Esophagus squamous epithelium (tissue), 5 donors: Measurements from ENCODE around the gene MAML3. TPM values are rescaled to one million over a fixed set of nuclear protein-coding genes. Genes with fewer than 3 reads are reported as not detected.

Source experiments
- DNase-seq: peaks from one replicate; lab custom pipeline; 2025; lab: John Stamatoyannopoulos, UW
- H3K27ac ChIP-seq, 4 donors: fragments of 200-600 bp; sonication (generic); one replicate each; pipeline ENCODE4 v1.5.1; 2016 to 2019; ENCODE audit warnings: mild to moderate bottlenecking in 1 of 4
- H3K27me3 ChIP-seq, 4 donors: fragments of 200-600 bp; sonication (generic); 1 replicate in 3 of 4; 2 replicates in 1 of 4; pipeline versions ENCODE4 v1.5.1 to v1.6.0; 2017 to 2021; ENCODE audit warnings: antibody characterized with exemption in 1 of 4
- H3K36me3 ChIP-seq, 3 donors: fragments of 200-600 bp; sonication (generic); one replicate each; pipeline ENCODE4 v1.5.1; 2016 to 2019
- H3K4me1 ChIP-seq, 3 donors: fragments of 200-600 bp; sonication (generic); one replicate each; pipeline ENCODE4 v1.5.1; 2017 to 2019
- H3K4me3 ChIP-seq, 4 donors: fragments of 200-600 bp; sonication (generic); 1 replicate in 3 of 4; 2 replicates in 1 of 4; pipeline ENCODE4 v1.5.1; 2016 to 2019; ENCODE audit warnings: mild to moderate bottlenecking in 2 of 4, moderate library complexity in 1 of 4
- H3K9me3 ChIP-seq, 3 donors: fragments of 200-600 bp; sonication (generic); one replicate each; pipeline ENCODE4 v1.5.1; 2016 to 2019
- POLR2A ChIP-seq, 4 donors: fragments of 450-650 bp; IDR thresholded peaks; one replicate each; pipeline ENCODE4 v1.6.1; 2017; ENCODE audit warnings: antibody characterized with exemption in 4 of 4, mild to moderate bottlenecking in 4 of 4, moderate library complexity in 3 of 4
- WGBS, 2 donors: methylation state at CpG; one replicate each; pipeline ENCODE4 v1.1.5; 2018; 5-methylcytosine and 5-hydroxymethylcytosine counted together
- intact Hi-C: fragments of 100-400 bp; cut with DNase I; formaldehyde crosslinking; loops from one replicate; pipeline ENCODE4 v1.15.0; 2022
- total RNA-seq, 4 donors: library from RNA; depleted of rRNA; stranded (reverse); fragments of >200 nt; gene quantifications; one replicate each; pipeline ENCODE4 v1.1.0, GENCODE V29; 2016
- TF ChIP-seq, protein P1 (sequence below), 6 experiments: fragments of 450-650 bp in 4 of 6; fragments of 200-600 bp in 2 of 6; sonication (generic) in 2 of 6; IDR thresholded peaks; one replicate each; pipeline ENCODE4 v1.5.1; 2016 to 2019; ENCODE audit warnings: antibody characterized with exemption in 6 of 6, mild to moderate bottlenecking in 4 of 6, moderate library complexity in 4 of 6
- donor health status: DM: yes; HTN: yes; CAD: no.

MAML3 gene
- total RNA-seq, 4 donors from 2014 or later: 6.9 to 14.2 (median 8.9) TPM

GRCh38 chr4:139676365-139676764, 477.6 kb downstream of the MAML3 start:
- peaks cover 0 to 79% (median 8%) of the 10 kb centered on the region in 3 donors for H3K36me3 ChIP-seq
- no peak for TF ChIP-seq POLR2A (IDR thresholded peaks at IDR 0.05)
- TF ChIP-seq, protein P1, sequence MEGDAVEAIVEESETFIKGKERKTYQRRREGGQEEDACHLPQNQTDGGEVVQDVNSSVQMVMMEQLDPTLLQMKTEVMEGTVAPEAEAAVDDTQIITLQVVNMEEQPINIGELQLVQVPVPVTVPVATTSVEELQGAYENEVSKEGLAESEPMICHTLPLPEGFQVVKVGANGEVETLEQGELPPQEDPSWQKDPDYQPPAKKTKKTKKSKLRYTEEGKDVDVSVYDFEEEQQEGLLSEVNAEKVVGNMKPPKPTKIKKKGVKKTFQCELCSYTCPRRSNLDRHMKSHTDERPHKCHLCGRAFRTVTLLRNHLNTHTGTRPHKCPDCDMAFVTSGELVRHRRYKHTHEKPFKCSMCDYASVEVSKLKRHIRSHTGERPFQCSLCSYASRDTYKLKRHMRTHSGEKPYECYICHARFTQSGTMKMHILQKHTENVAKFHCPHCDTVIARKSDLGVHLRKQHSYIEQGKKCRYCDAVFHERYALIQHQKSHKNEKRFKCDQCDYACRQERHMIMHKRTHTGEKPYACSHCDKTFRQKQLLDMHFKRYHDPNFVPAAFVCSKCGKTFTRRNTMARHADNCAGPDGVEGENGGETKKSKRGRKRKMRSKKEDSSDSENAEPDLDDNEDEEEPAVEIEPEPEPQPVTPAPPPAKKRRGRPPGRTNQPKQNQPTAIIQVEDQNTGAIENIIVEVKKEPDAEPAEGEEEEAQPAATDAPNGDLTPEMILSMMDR (IDR thresholded peaks at IDR 0.05): no peak
- no peak overlapping the region for H3K4me3 ChIP-seq

GRCh38 chr4:139675651-139676050, 478.3 kb downstream of the MAML3 start:
- Histone ChIP-seq H3K27ac (peak overlapping the region in 2 of 4 donors; percentile 42 to 67), H3K4me1 (peaks cover 12 to 78% (median 26%) of the 10 kb centered on the region in 3 donors), H3K9me3 (no peaks in the 10 kb centered on the region), H3K27me3 (no peaks in the 10 kb centered on the region), H3K4me3 (no peak overlapping the region), H3K36me3 (peaks cover 0 to 75% (median 8%) of the 10 kb centered on the region in 3 donors)
- intact Hi-C loops: no loop called here
- WGBS, 2 donors: 80 to 84% methylated on average over 9 of the region's 9 CpGs
- DNase-seq: no peak
- TF ChIP-seq POLR2A (IDR thresholded peaks at IDR 0.05): no peak
- TF ChIP-seq, protein P1 (IDR thresholded peaks at IDR 0.05): no peak

More at GRCh38 chr4:139676365-139676764, 477.6 kb downstream of the MAML3 start:
- DNase-seq: no peak
- peak overlapping the region in 3 of 4 donors; percentile 42 to 67 (median 44) for H3K27ac ChIP-seq
- H3K4me1 ChIP-seq: peaks cover 12 to 78% (median 26%) of the 10 kb centered on the region in 3 donors
- no peaks in the 10 kb centered on the region for H3K9me3 ChIP-seq
- WGBS, 2 donors: 83 to 97% methylated on average over 2 of the region's 2 CpGs
- no peaks in the 10 kb centered on the region for H3K27me3 ChIP-seq
- intact Hi-C loops: no loop called here

- Histone ChIP-seq H3K36me3 (peaks cover 0 to 69% (median 8%) of the 10 kb centered on the region in 3 donors), H3K9me3 (no peaks in the 10 kb centered on the region), H3K27me3 (no peaks in the 10 kb centered on the region), H3K4me3 (no peak overlapping the region), H3K27ac (peak overlapping the region; percentile 4 to 67 (median 34)), H3K4me1 (peaks cover 12 to 78% (median 26%) of the 10 kb centered on the region in 3 donors)
- 77 to 84% methylated on average over 10 of the region's 10 CpGs for WGBS, 2 donors
- intact Hi-C loops: no loop called here
- no peak for DNase-seq
- TF ChIP-seq POLR2A (IDR thresholded peaks at IDR 0.05): no peak
- TF ChIP-seq, protein P1 (IDR thresholded peaks at IDR 0.05): no peak
Measured at GRCh38 chr4:139674875-139675550, 479.0 kb downstream of the MAML3 start.

- intact Hi-C loops: no loop called here
- no peak overlapping the region for H3K4me3 ChIP-seq
- WGBS, 2 donors: 89 to 100% methylated on average over 4 of the region's 4 CpGs
- H3K27me3 ChIP-seq: no peaks in the 10 kb centered on the region
- H3K36me3 ChIP-seq: peaks cover 0 to 46% (median 0%) of the 10 kb centered on the region in 3 donors
- no peaks in the 10 kb centered on the region for H3K9me3 ChIP-seq
- TF ChIP-seq, protein P1 (IDR thresholded peaks at IDR 0.05): no peak
- TF ChIP-seq POLR2A (IDR thresholded peaks at IDR 0.05): no peak
- no peak overlapping the region for H3K27ac ChIP-seq
- no peak for DNase-seq
- peaks cover 15 to 94% (median 42%) of the 10 kb centered on the region in 3 donors for H3K4me1 ChIP-seq
Measured at GRCh38 chr4:139672732-139673131, 481.3 kb downstream of the MAML3 start.

DNA sequence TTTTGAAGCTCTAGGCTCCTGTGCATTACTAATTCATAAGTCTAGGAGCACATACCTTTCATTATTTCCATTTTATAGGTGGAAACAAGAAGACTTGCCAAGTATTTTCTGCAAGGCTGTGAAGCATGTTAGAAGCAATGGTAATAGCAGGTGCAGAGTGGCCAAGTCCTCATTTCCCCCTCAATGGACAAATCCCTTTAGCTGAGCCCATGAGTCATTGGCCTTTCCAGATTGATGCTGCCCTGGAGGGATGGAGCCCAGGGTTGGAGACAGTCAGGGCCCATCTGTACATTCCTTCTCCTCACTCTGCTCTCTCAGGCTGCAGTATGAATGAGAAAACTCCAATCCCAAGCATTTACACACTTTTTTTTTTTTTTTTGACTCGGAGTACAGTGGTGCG, 481.8 kb downstream of the MAML3 start:
- no peak for DNase-seq
- Histone ChIP-seq H3K4me1 (peaks cover 16 to 94% (median 42%) of the 10 kb centered on the region in 3 donors), H3K27ac (no peak overlapping the region), H3K36me3 (peaks cover 0 to 42% (median 0%) of the 10 kb centered on the region in 3 donors), H3K4me3 (no peak overlapping the region), H3K27me3 (no peaks in the 10 kb centered on the region), H3K9me3 (no peaks in the 10 kb centered on the region)
- 91 to 94% methylated on average over 2 of the region's 2 CpGs for WGBS, 2 donors
- TF ChIP-seq, protein P1 (IDR thresholded peaks at IDR 0.05): no peak
- no peak for TF ChIP-seq POLR2A (IDR thresholded peaks at IDR 0.05)
- intact Hi-C loops: no loop called here
